Neutrophil (primary cell): Measurements from ENCODE around the gene CACNA2D4.
A peak's percentile ranks its signal among the peaks of the same experiment; 100 is the strongest.

Source experiments
- H3K27ac ChIP-seq: fragments of 200-600 bp; sonication (generic); 2 replicates; pipeline ENCODE4 v1.5.1; 2016; ENCODE audit warnings: mild to moderate bottlenecking, moderate library complexity
- H3K27me3 ChIP-seq: fragments of 200-600 bp; sonication (generic); 2 replicates; pipeline ENCODE4 v1.6.0; 2016; ENCODE audit warnings: mild to moderate bottlenecking
- H3K36me3 ChIP-seq: fragments of 200-600 bp; sonication (generic); 2 replicates; pipeline ENCODE4 v1.5.1; 2017
- H3K4me1 ChIP-seq, 2 experiments: fragments of 200-600 bp in 1 of 2; sonication (generic) in 1 of 2; 1 replicate in 1 of 2; 2 replicates in 1 of 2; pipeline versions ENCODE4 v1.5.1 to v1.6.1; 2013 to 2016; ENCODE audit warnings: low read depth in 1 of 2, low read length in 1 of 2, mild to moderate bottlenecking in 1 of 2, moderate library complexity in 1 of 2; ENCODE audit not compliant: control insufficient read depth in 1 of 2, insufficient read depth in 1 of 2
- H3K4me3 ChIP-seq, 2 experiments: fragments of 200-600 bp in 1 of 2; sonication (generic) in 1 of 2; 1 replicate in 1 of 2; 2 replicates in 1 of 2; pipeline ENCODE4 v1.5.1; 2013 to 2016; ENCODE audit warnings: low read depth in 1 of 2, low read length in 1 of 2, mild to moderate bottlenecking in 1 of 2, moderate library complexity in 1 of 2
- H3K9me3 ChIP-seq: fragments of 200-600 bp; sonication (generic); 2 replicates; pipeline ENCODE4 v1.5.1; 2016
- CTCF ChIP-seq: fragments of 200-600 bp; sonication (generic); IDR thresholded peaks from 2 replicates; pipeline ENCODE4 v1.5.1; 2016; ENCODE audit warnings: antibody characterized with exemption

CACNA2D4 gene

GRCh38 chr12:1809591-1810190 lies 108.8 kb downstream of the CACNA2D4 start:
- Histone ChIP-seq H3K4me1 (peaks cover 41% of the 10 kb centered on the region in 2 experiments), H3K27me3 (no peaks in the 10 kb centered on the region), H3K36me3 (no peaks in the 10 kb centered on the region), H3K9me3 (no peaks in the 10 kb centered on the region), H3K4me3 (no peak overlapping the region), H3K27ac (peak overlapping the region; percentile 53)
- TF ChIP-seq CTCF: no peak

GRCh38 chr12:1808798-1809480 lies 109.5 kb downstream of the CACNA2D4 start:
- Histone ChIP-seq H3K36me3 (no peaks in the 10 kb centered on the region), H3K4me3 (no peak overlapping the region), H3K9me3 (no peaks in the 10 kb centered on the region), H3K4me1 (peaks cover 35 to 37% of the 10 kb centered on the region in 2 experiments), H3K27me3 (no peaks in the 10 kb centered on the region), H3K27ac (peak overlapping the region; percentile 53)
- TF ChIP-seq CTCF: no peak

GRCh38 chr12:1808036-1808797 lies 110.2 kb downstream of the CACNA2D4 start:
- no peaks in the 10 kb centered on the region for H3K36me3 ChIP-seq
- no peaks in the 10 kb centered on the region for H3K9me3 ChIP-seq
- H3K27ac ChIP-seq: no peak overlapping the region
- H3K4me3 ChIP-seq: no peak overlapping the region
- H3K4me1 ChIP-seq: peaks cover 28 to 29% of the 10 kb centered on the region in 2 experiments
- no peaks in the 10 kb centered on the region for H3K27me3 ChIP-seq
- TF ChIP-seq CTCF: no peak

- H3K4me1 ChIP-seq: peaks cover 19 to 20% of the 10 kb centered on the region in 2 experiments
- H3K27ac ChIP-seq: no peak overlapping the region
- no peak for TF ChIP-seq CTCF
- no peaks in the 10 kb centered on the region for H3K36me3 ChIP-seq
- no peaks in the 10 kb centered on the region for H3K9me3 ChIP-seq
- no peaks in the 10 kb centered on the region for H3K27me3 ChIP-seq
- no peak overlapping the region for H3K4me3 ChIP-seq
Measured at GRCh38 chr12:1807087-1807860, 111.2 kb downstream of the CACNA2D4 start.

GRCh38 chr12:1806301-1807086 lies 112.0 kb downstream of the CACNA2D4 start:
- peaks cover 11 to 12% of the 10 kb centered on the region in 2 experiments for H3K4me1 ChIP-seq
- no peak overlapping the region for H3K27ac ChIP-seq
- H3K9me3 ChIP-seq: no peaks in the 10 kb centered on the region
- no peak for TF ChIP-seq CTCF
- H3K4me3 ChIP-seq: no peak overlapping the region
- no peaks in the 10 kb centered on the region for H3K36me3 ChIP-seq
- H3K27me3 ChIP-seq: no peaks in the 10 kb centered on the region
